PC-9 (cell line): Measurements from ENCODE around the gene GMEB2.

Experiments used
- EZH2 ChIP-seq: fragments of 200-600 bp; sonication (generic); IDR thresholded peaks from 2 replicates; pipeline ENCODE4 v1.8.0; 2017; ENCODE audit warnings: antibody characterized with exemption, low read depth
- TF ChIP-seq, protein P1 (sequence below): fragments of 200-600 bp; sonication (generic); conservative IDR thresholded peaks from 2 replicates; pipeline ENCODE4 v1.6.1; 2017; ENCODE audit warnings: mixed run types, antibody characterized with exemption, mild to moderate bottlenecking, moderate library complexity

DNA sequence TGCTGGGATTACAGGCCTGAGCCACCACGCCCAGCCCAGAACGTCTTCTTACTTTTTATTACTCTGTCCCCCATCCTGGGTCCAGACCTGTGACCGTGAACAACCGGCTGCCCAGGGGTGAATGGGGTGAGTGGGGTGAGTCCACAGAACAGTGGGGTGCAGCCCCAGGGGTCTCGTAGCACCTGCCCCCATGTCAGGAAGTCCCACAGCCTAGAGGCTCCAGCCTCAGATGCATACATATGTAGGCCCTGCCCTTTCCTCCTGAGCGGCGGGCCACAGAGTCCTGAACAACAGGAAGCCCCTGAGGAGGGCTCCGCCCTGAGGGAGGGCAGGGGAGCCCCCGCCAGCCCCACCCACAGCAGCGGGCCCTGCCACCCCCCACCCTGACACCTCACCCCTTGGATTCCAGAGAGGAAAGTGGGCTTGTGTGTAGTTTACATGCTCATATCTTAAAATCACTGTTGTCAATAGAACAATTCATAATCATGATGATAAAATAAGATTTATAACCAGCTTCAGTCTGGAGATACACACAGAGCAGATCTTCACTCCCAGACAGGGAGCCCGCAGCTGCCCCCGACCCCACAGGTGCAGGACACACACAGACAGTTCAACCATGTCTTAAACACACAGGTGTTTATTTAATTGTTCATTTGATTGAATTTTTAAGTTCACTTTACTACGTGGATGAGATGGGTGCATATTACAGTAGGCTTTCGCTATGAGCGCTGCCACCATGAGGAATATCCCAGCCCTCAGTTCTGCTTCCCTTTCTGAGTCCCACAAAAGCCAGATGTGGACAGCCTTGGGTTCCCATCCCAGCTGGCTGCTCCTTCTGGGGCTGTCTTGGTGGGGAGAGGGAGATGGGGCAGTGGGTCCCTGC lies 12.4 kb upstream of the GMEB2 start:
- TF ChIP-seq, protein P1, sequence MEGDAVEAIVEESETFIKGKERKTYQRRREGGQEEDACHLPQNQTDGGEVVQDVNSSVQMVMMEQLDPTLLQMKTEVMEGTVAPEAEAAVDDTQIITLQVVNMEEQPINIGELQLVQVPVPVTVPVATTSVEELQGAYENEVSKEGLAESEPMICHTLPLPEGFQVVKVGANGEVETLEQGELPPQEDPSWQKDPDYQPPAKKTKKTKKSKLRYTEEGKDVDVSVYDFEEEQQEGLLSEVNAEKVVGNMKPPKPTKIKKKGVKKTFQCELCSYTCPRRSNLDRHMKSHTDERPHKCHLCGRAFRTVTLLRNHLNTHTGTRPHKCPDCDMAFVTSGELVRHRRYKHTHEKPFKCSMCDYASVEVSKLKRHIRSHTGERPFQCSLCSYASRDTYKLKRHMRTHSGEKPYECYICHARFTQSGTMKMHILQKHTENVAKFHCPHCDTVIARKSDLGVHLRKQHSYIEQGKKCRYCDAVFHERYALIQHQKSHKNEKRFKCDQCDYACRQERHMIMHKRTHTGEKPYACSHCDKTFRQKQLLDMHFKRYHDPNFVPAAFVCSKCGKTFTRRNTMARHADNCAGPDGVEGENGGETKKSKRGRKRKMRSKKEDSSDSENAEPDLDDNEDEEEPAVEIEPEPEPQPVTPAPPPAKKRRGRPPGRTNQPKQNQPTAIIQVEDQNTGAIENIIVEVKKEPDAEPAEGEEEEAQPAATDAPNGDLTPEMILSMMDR, result no peak
- TF ChIP-seq EZH2, result no peak
